ENCODE measurements around the gene MTURN.

DNA sequence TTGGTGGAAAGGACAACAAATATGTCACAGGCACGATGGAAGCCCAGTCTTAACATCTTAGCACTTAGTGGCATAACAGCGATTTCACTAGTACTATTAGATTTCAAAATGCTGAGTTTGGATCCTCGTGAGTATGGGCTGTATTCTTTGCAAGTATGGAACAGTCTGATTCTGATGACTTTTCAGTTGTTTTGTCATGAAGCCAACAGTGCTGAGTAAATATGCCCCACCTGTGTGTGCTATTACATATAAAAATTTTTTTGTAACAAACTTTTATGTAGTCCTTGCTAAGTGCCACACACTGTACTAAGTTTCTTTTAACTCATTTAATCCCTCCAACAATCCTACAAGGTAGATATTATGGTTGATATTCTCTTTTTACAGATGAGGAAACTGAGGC is 30.8 kb downstream of the MTURN start:
- TF ChIP-seq EZH2 (IDR thresholded peaks at IDR 0.05; ENCODE audit: borderline replicate concordance, insufficient read depth, low read depth, low read length, poor library complexity, severe bottlenecking), result no peak
- TF ChIP-seq, protein P1, sequence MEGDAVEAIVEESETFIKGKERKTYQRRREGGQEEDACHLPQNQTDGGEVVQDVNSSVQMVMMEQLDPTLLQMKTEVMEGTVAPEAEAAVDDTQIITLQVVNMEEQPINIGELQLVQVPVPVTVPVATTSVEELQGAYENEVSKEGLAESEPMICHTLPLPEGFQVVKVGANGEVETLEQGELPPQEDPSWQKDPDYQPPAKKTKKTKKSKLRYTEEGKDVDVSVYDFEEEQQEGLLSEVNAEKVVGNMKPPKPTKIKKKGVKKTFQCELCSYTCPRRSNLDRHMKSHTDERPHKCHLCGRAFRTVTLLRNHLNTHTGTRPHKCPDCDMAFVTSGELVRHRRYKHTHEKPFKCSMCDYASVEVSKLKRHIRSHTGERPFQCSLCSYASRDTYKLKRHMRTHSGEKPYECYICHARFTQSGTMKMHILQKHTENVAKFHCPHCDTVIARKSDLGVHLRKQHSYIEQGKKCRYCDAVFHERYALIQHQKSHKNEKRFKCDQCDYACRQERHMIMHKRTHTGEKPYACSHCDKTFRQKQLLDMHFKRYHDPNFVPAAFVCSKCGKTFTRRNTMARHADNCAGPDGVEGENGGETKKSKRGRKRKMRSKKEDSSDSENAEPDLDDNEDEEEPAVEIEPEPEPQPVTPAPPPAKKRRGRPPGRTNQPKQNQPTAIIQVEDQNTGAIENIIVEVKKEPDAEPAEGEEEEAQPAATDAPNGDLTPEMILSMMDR (IDR thresholded peaks at IDR 0.05), result no peak

All from B cell (primary cell).